Germinal center (tissue), 1 donor: Measurements from ENCODE around the gene COL9A1.
A peak's percentile ranks its signal among the peaks of the same experiment; 100 is the strongest.

Source experiments
- DNase-seq: peaks from one replicate; pipeline ENCODE4 v3.0.0; 2012; ENCODE audit warnings: mixed read lengths, low spot score

Gene COL9A1

DNA sequence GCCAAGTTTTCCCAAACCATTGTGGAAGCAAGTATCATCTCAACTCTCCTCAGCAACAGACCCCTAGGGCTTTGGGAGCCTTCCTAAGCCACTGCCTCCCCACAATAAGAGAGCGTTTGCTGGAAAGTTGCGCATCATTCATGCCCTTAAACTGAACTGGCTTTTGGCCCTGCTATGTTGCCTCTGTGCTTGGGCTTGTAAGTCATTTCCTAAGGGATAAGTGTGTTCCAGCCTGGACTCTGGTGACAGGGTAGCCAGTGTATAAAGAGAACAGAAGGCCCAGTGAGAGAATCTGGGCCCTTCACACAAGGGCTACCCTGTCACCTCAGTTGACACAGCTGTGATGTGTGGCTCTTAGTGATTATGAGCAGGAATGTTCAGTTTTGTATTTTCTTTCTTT lies 77.8 kb downstream of the COL9A1 start:
- DNase-seq, result no peak

DNA sequence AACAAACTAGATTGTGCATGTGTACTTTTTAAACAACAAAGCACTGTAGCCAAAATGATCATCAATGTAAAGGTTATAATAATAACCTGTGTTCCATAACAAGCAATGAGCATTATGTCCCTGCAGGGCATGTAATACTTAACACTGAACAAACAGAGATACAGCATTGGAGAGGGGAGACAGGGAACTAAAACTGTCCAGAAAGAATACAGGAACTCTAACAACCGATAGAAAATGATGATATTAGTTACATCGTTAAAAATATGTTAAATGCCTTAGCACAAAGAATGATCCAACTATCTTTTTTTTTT lies 80.5 kb downstream of the COL9A1 start:
- DNase-seq, result no peak

DNA sequence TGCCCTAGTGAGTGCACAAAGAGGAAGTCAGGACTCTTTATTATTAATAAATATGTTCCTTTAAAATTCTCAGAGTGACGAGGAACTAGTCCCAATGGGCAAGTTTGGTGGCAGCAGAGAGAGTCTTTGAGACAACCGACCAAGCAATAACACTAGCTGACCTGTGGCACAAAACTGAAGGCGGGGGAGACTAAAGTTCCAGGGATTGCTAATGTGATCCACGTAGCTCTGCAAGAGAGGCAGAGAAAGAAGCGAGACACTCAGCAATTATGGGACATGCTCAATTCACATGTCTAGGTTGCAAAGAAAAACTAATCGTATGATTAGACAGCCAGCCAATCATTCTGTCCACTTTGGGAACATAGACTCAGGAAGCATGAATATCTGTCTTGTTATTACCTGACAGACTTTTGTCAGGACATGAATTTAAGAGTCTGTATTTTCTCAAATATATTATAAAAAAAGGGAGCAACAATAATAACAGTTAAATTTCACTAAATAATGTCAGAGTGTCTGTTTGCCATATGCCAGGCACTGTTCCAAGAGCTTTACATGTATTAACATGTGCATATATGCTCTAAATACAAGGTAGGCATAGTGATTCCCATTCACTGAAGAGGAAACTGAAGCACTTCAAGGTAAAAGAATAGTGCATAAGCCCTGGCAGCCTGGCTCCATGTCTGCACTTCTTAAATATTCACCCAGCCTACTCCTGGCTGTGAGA lies 81.0 kb downstream of the COL9A1 start:
- DNase-seq, result no peak

DNA sequence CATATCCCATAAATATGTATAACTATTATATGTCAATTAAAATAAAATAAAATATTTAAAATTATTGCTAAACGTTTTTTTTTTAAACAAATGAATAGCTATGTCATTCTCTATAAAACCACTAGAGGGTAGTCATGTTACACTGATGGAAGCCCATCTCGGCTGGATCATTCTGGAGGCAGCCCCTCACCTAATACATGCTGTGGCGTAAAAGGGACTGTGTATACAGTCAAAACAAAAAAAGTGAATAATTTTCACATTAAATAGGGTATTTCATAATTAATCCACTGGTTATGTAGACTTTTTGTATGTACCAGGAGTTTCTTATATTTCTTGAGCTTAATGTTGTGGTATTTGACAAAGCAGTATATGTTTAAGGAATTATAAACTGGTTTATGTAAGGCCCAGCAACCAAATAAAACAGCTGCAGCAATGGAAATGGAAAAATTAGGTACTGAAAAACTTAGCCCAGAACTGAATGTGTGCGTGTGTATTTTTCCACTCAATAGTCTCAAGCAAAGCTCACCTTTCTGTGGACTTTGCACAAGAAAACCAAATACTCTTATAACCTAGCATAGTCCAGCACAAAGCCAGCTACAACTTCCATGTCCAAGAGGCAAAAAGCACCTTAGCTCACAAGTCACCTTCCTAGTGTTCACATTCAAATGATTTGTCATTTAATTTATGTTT lies 81.7 kb downstream of the COL9A1 start:
- DNase-seq, result peak; percentile 24

GRCh38 chr6:70219943-70220613 lies 82.8 kb downstream of the COL9A1 start:
- DNase-seq, result no peak

DNA sequence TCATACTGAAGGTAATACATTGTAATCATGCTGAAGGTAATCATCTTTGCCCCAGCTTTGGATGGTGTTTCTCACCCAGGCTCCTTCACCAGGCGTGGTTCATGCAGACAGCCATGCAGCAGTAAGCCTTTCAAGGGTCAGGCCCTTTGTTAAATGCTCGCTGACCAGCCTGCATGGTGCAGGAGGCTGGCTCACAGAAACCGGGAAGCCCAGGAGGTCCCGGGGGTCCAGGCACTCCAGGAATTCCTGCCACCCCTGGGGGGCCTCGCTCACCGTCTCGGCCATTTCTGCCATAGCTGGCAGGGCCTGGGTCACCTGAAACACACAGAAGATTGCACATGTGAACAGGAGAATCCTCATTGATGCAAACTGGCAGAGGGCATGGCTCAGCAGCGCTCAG lies 86.1 kb downstream of the COL9A1 start:
- no peak for DNase-seq

DNA sequence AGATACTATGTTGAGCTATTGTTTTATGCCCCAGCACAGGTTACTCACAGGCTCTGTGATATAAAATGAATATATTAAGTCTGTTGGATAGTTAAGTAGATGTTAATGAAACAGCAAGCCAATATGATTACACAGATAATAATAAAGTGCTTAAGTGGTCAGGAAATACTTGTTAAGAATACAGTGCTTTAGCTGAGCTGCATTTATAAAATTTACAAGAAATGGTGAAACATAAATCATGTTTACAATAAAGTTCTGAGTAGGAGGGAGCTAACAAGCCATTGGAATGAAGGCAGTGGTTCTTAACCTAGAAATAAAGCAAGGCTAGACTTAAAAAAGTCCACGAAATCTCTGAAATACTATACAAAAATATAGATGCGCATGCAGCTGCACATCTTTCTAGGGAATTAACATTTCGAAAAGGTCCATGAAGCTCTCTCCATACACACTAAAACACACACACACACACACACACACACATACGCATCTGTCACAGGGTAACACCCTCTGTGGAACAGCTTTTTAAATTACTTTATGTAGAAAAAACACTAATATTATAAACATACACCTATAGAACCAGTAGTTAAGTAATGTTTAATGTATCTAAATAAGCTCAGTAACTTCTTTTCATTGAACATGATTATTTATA lies 87.3 kb downstream of the COL9A1 start:
- no peak for DNase-seq

- no peak for DNase-seq
Observed at GRCh38 chr6:70210462-70210861, 92.4 kb downstream of the COL9A1 start.

DNA sequence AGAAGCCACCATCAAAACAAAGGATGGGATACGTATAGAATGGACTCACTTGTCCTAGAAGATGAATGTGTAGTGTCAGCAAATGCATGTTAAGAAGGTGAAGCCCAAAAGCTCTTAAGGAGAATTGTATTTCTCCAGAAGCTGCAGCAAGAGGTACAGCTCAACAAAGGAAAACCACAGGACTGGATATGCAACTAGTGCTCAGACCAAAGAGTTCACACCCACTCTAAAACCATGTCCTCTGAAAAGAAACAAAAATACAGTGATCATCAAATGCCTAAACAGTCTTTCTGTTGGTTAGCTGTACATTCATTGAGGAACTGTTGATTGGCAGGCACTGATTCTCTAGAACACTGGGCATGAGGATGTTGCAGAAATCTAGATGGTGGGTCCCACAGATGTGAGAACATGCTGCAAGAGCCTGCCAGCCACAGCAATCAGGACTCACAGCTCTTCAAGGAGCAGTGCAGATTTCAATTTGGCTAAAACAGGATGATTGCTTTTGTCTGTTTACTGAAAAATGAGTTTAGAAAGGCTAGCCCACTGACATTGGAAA lies 94.6 kb downstream of the COL9A1 start:
- no peak for DNase-seq

- no peak for DNase-seq
Observed at GRCh38 chr6:70198785-70199184, 104.1 kb downstream of the COL9A1 start.

DNA sequence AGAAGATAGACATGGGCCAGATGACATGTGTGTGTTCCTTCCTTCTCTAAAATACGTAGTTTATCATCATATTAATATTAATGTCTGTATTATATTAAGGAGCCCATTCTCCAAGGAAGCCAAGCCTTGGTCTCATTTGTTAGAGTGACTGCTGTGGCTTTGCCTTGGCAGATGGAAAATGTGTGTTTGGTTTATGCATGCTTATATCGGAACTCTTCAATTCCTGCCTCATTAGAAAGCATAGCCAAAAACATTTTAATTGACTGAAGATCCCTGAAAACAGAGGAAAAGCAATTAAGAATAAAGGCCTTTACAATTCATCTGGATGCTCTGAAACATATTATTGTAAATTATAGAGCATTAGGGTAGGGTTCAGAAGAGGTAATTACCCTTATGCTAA lies 106.4 kb downstream of the COL9A1 start:
- DNase-seq, result no peak

DNA sequence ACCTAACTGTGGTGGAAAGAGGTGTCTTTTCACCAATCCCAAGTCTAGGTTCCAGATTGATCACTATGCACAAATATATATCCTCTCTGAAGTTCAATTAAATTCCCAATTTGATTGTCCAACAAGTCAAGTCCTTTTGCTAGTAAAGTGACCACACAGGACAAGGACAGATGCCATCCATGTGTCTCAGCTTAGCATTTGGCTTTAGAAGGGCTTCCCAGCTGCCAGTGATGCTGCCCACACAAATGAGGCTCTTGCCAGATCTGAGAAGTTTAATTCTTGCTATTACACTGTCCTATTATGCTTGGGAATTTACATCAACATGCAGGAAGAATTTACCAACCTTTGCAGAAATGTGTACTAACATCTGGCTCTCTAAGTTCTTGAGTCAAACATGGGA lies 108.5 kb downstream of the COL9A1 start:
- no peak for DNase-seq

DNA sequence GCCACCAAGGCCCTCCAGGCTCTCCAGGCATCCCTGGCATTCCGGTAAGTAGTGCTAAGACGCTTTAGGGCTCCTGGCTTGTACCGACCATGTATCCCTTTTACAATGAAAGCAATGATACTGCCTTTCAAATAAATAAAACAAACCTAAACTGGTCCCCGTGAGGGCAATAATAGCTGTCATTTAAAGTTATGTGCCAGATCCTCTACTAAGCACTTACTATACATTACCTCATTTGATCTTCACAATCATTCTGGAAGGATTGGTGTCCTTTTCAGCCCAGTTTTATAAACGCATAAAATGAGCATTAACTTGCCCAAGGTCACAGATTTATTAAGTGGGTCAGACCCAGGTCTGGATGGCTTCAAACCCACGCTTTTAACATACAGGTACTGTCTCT lies 114.7 kb downstream of the COL9A1 start:
- DNase-seq, result no peak

GRCh38 chr6:70186461-70186860 lies 116.4 kb downstream of the COL9A1 start:
- no peak for DNase-seq

GRCh38 chr6:70184723-70185122 lies 118.2 kb downstream of the COL9A1 start:
- no peak for DNase-seq

DNA sequence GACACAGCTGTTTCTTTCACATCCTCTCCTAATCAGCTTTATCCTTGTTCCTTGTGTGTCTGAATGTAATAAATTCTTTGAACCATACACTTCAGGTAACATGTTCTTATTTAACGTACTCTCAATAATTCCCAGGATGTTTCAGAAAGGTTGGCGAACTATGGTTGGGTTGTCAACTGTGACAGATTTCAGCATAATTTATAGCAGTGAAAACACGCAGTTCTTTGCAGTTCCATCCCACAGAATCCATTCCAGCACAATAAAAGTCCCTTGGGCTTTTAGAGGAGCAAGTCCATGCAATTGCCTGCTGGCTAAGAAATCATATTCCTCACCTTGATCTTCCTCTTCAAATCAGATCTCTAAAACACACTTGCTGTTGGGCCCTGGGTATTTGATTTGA lies 119.3 kb downstream of the COL9A1 start:
- DNase-seq, result no peak

- no peak for DNase-seq
Observed at GRCh38 chr6:70180901-70181599, 121.8 kb downstream of the COL9A1 start.

DNA sequence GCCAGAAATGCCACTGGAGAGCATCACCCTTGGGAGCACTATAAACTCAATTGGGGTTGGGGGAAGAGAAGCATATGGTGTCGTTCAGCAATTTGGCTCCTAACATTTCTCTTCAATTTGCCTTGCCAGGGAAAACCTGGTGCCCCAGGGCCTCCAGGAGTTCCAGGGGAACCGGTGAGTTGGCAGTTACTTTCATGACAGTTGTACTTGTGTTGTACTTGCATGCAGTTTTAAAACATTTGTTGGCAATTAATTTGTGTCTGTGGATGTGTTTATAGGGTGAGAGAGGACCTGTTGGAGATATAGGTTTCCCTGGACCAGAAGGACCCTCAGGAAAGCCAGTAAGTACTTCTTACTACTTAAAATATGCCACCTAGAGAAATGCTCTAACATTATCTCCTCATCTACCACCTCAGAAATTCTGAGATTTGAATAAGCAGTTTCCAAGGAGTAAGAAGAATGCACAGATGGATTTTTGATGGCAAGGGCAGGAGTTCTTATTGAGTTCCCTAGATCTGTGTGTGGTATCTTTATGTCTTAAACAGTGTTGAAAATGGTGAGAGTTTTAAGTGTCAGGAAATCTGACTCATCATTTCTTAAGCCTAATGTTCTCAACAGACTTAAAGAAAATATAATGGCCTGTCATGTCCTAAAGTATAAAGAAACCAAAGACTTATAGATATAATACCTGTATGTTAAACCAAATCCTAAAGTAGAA lies 122.5 kb downstream of the COL9A1 start:
- no peak for DNase-seq

DNA sequence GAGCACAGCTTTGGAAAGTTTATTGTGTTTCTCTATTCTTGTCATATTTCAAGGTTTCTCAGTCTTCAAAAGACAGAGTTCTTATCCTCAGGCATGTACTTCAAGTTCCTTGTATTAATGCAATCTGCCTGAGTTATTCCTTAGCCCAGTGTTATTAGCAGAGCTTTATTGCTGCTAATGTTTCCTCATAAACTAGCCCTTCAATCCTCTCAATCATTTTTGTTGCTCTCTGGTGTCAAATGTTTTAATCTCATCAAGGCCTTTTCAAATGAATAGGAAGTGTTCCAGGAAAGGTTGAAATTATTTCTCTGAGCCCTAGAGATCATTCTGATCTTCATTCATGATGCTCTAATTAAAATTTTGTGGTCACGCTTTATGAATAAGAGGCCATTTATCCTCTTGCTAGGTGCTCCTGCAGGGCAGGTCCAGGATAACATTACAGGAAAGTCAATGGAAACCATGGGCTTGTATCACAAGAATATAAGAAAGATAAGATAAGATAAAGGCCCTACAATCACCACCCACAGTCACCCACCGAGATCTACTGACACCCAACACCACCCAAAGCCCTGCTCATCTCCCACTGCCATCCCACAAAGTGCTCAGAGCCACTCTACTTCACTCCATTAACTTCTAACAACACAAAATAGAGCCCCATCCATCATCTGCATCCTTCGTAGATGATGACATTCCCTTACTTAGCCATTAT lies 125.9 kb downstream of the COL9A1 start:
- no peak for DNase-seq

- DNase-seq, result no peak
Observed at GRCh38 chr6:70175770-70176169, 127.1 kb downstream of the COL9A1 start.

- DNase-seq, result no peak
Observed at GRCh38 chr6:70172252-70172651, 130.6 kb downstream of the COL9A1 start.
